Retinal pigment epithelial cell (primary cell): Measurements from ENCODE around the gene DAAM1.

Source experiments
- DNase-seq: peaks from one replicate; pipeline ENCODE4 v3.0.0-alpha.2; 2010; ENCODE audit warnings: low read depth
- H3K4me3 ChIP-seq: 2 replicates; pipeline ENCODE4 v1.5.1; 2011; ENCODE audit warnings: mild to moderate bottlenecking, low read length, control low read depth, moderate library complexity
- TF ChIP-seq, protein P1 (sequence below): conservative IDR thresholded peaks from 2 replicates; pipeline ENCODE4 v1.5.1; 2011; ENCODE audit warnings: low read depth, low read length, control low read depth, inconsistent platforms

DAAM1 gene

GRCh38 chr14:59251811-59252771 lies 63.6 kb downstream of the DAAM1 start:
- TF ChIP-seq, protein P1, sequence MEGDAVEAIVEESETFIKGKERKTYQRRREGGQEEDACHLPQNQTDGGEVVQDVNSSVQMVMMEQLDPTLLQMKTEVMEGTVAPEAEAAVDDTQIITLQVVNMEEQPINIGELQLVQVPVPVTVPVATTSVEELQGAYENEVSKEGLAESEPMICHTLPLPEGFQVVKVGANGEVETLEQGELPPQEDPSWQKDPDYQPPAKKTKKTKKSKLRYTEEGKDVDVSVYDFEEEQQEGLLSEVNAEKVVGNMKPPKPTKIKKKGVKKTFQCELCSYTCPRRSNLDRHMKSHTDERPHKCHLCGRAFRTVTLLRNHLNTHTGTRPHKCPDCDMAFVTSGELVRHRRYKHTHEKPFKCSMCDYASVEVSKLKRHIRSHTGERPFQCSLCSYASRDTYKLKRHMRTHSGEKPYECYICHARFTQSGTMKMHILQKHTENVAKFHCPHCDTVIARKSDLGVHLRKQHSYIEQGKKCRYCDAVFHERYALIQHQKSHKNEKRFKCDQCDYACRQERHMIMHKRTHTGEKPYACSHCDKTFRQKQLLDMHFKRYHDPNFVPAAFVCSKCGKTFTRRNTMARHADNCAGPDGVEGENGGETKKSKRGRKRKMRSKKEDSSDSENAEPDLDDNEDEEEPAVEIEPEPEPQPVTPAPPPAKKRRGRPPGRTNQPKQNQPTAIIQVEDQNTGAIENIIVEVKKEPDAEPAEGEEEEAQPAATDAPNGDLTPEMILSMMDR: no peak
- no peak overlapping the region for H3K4me3 ChIP-seq
- peak; percentile 88 for DNase-seq

DNA sequence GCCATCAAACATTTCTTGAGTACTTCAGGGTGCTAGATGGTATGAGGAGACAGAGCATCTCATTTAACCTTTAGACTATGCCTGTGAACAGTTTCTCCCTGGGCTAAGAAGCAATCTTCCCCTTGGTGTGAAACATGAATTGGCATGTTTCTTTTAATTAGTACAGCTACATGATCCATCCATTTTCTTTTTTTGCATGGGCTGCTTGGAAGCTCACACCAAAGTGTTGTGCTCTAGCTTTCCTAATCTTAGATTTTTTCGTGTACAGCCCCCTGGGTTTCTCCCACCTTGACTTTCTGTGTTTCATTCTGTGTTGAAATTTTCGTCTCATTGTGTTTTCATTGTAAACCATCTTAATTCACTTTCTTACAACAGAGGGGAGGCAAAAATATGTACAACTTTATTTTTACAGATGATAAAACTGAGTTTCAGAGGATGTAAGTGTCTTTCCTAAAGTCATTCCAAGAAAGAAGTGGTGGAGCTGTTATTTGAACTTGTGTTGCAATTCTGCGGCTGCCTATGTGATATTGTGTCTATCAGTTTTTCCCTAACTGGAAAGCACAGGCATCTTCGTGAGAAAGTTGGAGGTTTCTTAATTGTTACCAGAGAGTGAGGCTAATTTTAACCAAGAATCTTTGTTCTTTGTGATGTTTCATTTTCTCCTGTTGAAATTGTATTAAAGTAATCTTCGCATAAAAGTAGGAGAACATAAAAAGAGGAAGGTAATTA lies 64.5 kb downstream of the DAAM1 start:
- DNase-seq: no peak
- TF ChIP-seq, protein P1: no peak

GRCh38 chr14:59253527-59253926 lies 65.1 kb downstream of the DAAM1 start:
- DNase-seq: no peak
- H3K4me3 ChIP-seq: no peak overlapping the region
- TF ChIP-seq, protein P1: no peak

More for the DNA sequence above, 64.5 kb downstream of the DAAM1 start:
- no peak overlapping the region for H3K4me3 ChIP-seq

- TF ChIP-seq, protein P1: no peak
- H3K4me3 ChIP-seq: no peak overlapping the region
- DNase-seq: no peak
Observed at GRCh38 chr14:59254146-59254910, 65.9 kb downstream of the DAAM1 start.

GRCh38 chr14:59254911-59255545 lies 66.6 kb downstream of the DAAM1 start:
- TF ChIP-seq, protein P1: no peak
- H3K4me3 ChIP-seq: no peak overlapping the region
- DNase-seq: no peak

GRCh38 chr14:59256331-59256730 lies 67.9 kb downstream of the DAAM1 start:
- no peak for DNase-seq
- no peak overlapping the region for H3K4me3 ChIP-seq
- TF ChIP-seq, protein P1: no peak
